ENCODE results near the gene DCAF5.

DNA sequence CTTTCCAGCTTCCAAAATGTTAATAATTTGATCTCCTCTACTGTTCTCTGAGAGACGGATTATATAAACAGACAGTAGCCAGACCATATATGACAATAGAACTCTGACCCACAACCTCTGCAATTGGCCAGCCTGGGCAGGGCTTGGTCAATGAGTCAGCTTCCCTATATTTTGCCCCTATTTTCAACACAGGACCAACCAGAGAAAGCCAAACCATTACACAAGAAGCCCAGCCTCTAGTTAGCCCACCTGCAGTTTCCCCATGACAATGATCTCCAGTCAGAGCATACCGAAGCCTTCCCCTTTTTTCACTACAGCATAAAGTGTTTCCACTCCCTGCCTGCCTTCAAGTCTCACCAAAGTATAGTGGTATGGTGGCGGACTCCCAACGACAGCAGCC lies 30.8 kb upstream of the DCAF5 start:
- no peak for TF ChIP-seq YY1 (IDR thresholded peaks at IDR 0.05; ENCODE audit: insufficient read depth, insufficient read length)
- no peak for TF ChIP-seq ZNF274 (IDR thresholded peaks at IDR 0.05; ENCODE audit: low read depth, low read length)
- TF ChIP-seq SUZ12 (IDR thresholded peaks at IDR 0.05; ENCODE audit: extremely low read depth, insufficient read depth, insufficient read length), result no peak

Measured in NT2/D1 (cell line).